Middle frontal gyrus (tissue), 1 donor: ENCODE results near the gene SEZ6L2.
"Not testable (repeated sequence)": the region's sequence is repeated elsewhere in the genome, so short reads cannot be mapped to it uniquely, and the experiment has no call there.

ENCODE experiments used
- DNase-seq: peaks from one replicate; pipeline ENCODE4 v3.0.0-alpha.2; 2015; ENCODE audit warnings: low spot score; ENCODE audit errors: extremely low spot score

The SEZ6L2 gene

GRCh38 chr16:29891525-29892457, 7.6 kb downstream of the SEZ6L2 start:
- DNase-seq = no peak

- not testable (repeated sequence) for DNase-seq
These were observed 10.0 kb downstream of the SEZ6L2 start for GRCh38 chr16:29889372-29889771.

GRCh38 chr16:29883987-29884386, 15.4 kb downstream of the SEZ6L2 start:
- DNase-seq = no peak

- DNase-seq = no peak
These were observed 18.3 kb downstream of the SEZ6L2 start for GRCh38 chr16:29881050-29881449.

GRCh38 chr16:29878172-29878571, 21.2 kb downstream of the SEZ6L2 start:
- DNase-seq = no peak

- DNase-seq = no peak
These were observed 21.9 kb downstream of the SEZ6L2 start for GRCh38 chr16:29877266-29877961.

GRCh38 chr16:29876594-29877249, 22.6 kb downstream of the SEZ6L2 start:
- no peak for DNase-seq

GRCh38 chr16:29876217-29876593, 23.1 kb downstream of the SEZ6L2 start:
- DNase-seq = no peak

GRCh38 chr16:29875206-29875605, 24.1 kb downstream of the SEZ6L2 start:
- DNase-seq = no peak

GRCh38 chr16:29873319-29873718, 26.0 kb downstream of the SEZ6L2 start:
- no peak for DNase-seq

- no peak for DNase-seq
These were observed 27.4 kb downstream of the SEZ6L2 start for GRCh38 chr16:29871822-29872546.

- DNase-seq = not testable (repeated sequence)
These were observed 30.3 kb downstream of the SEZ6L2 start for GRCh38 chr16:29869067-29869466.

GRCh38 chr16:29868396-29869009, 30.8 kb downstream of the SEZ6L2 start:
- DNase-seq = no peak

GRCh38 chr16:29864205-29864604, 35.1 kb downstream of the SEZ6L2 start:
- DNase-seq = no peak

- DNase-seq = no peak
These were observed 35.7 kb downstream of the SEZ6L2 start for GRCh38 chr16:29863669-29863984.

GRCh38 chr16:29862884-29863668, 36.3 kb downstream of the SEZ6L2 start, which contains the start of gene CDIPT:
CDIPT (minus strand) TSS chr16:29863226; CDS start chr16:29862857, 369 bp downstream.
- DNase-seq = peak; percentile 96

GRCh38 chr16:29862383-29862883, 36.9 kb downstream of the SEZ6L2 start:
- no peak for DNase-seq

- DNase-seq = no peak
These were observed 39.1 kb downstream of the SEZ6L2 start for GRCh38 chr16:29860218-29860617.

GRCh38 chr16:29858974-29859373, 40.4 kb downstream of the SEZ6L2 start:
- DNase-seq = no peak
